ENCODE results near the gene GPX2.

DNA sequence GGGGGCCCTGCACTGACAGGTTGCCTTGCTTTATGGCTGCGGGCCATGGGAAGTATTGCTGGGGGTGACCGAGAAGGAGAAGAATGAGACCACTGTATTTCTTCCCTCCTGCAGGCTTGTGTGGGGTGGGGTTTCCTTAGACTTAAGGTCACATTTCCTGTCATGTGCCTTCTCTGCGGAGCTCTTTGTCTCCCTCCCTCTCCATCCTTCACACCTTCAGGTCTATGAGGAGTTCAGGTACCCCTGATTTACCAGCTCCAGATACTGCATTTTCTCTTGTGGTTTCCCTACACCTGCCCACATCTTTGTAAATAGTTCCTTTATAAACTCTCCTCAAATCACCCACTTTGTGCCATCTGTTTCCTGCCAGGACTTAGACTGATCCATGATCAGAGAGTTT, 47.8 kb upstream of the GPX2 start:
- TF ChIP-seq CTCF (conservative IDR thresholded peaks at IDR 0.05; ENCODE audit: low read length) (no peak), EZH2phosphoT487 (IDR thresholded peaks at IDR 0.05; ENCODE audit: borderline replicate concordance, low read depth, low read length) (no peak)
